PFSK-1 (cell line): ENCODE results near the gene SLC25A48.

Experiments used
- FOXP2 ChIP-seq: optimal IDR thresholded peaks from 2 replicates; pipeline ENCODE3; 2011; ENCODE audit warnings: borderline replicate concordance, control low read depth, inconsistent platforms; ENCODE audit not compliant: insufficient read depth; ENCODE audit errors: extremely low read length, extremely low read depth
- POLR2AphosphoS5 ChIP-seq: IDR thresholded peaks from 2 replicates; pipeline ENCODE4 v1.6.1; 2012; ENCODE audit warnings: low read depth, mild to moderate bottlenecking, control low read depth, low read length, moderate library complexity
- SIN3A ChIP-seq: IDR thresholded peaks from 2 replicates; pipeline ENCODE4 v1.6.1; 2012; ENCODE audit warnings: mild to moderate bottlenecking, low read length, moderate library complexity, borderline replicate concordance; ENCODE audit not compliant: insufficient read depth
- TAF1 ChIP-seq: IDR thresholded peaks from 2 replicates; pipeline ENCODE4 v1.6.1; 2012; ENCODE audit warnings: low read length, control low read depth, borderline replicate concordance; ENCODE audit not compliant: insufficient read depth
- TF ChIP-seq, protein P1 (sequence below), 2 experiments: IDR thresholded peaks; 2 replicates each; pipeline versions ENCODE4 v1.6.1 to v1.8.0; 2011 to 2012; ENCODE audit warnings: low read depth in 2 of 2, low read length in 2 of 2, control low read depth in 1 of 2, inconsistent platforms in 1 of 2, mild to moderate bottlenecking in 1 of 2, moderate library complexity in 1 of 2; ENCODE audit not compliant: insufficient read depth in 1 of 2

- no peak for TF ChIP-seq POLR2AphosphoS5
- TF ChIP-seq TAF1, result no peak
- TF ChIP-seq, protein P1, sequence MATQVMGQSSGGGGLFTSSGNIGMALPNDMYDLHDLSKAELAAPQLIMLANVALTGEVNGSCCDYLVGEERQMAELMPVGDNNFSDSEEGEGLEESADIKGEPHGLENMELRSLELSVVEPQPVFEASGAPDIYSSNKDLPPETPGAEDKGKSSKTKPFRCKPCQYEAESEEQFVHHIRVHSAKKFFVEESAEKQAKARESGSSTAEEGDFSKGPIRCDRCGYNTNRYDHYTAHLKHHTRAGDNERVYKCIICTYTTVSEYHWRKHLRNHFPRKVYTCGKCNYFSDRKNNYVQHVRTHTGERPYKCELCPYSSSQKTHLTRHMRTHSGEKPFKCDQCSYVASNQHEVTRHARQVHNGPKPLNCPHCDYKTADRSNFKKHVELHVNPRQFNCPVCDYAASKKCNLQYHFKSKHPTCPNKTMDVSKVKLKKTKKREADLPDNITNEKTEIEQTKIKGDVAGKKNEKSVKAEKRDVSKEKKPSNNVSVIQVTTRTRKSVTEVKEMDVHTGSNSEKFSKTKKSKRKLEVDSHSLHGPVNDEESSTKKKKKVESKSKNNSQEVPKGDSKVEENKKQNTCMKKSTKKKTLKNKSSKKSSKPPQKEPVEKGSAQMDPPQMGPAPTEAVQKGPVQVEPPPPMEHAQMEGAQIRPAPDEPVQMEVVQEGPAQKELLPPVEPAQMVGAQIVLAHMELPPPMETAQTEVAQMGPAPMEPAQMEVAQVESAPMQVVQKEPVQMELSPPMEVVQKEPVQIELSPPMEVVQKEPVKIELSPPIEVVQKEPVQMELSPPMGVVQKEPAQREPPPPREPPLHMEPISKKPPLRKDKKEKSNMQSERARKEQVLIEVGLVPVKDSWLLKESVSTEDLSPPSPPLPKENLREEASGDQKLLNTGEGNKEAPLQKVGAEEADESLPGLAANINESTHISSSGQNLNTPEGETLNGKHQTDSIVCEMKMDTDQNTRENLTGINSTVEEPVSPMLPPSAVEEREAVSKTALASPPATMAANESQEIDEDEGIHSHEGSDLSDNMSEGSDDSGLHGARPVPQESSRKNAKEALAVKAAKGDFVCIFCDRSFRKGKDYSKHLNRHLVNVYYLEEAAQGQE (IDR thresholded peaks at IDR 0.05; ENCODE audit: insufficient read depth in 1 of 2, low read depth in 2 of 2, low read length in 2 of 2), result no peak
- TF ChIP-seq SIN3A, result no peak
- no peak for TF ChIP-seq FOXP2
Observed at GRCh38 chr5:135894789-135895188, 60.3 kb downstream of the SLC25A48 start.
